Loucy (cell line): ENCODE results near the gene ZNF688.

Experiments
- EZH2phosphoT487 ChIP-seq: fragments of 200-600 bp; IDR thresholded peaks from 2 replicates; pipeline ENCODE4 v1.6.1; 2018; ENCODE audit warnings: antibody characterized with exemption, mild to moderate bottlenecking, moderate library complexity, borderline replicate concordance
- TF ChIP-seq, protein P1 (sequence below): fragments of 200-600 bp; sonication (generic); conservative IDR thresholded peaks from 2 replicates; pipeline ENCODE4 v1.5.1; 2014; ENCODE audit warnings: mild to moderate bottlenecking, antibody characterized with exemption, low read length

- TF ChIP-seq, protein P1, sequence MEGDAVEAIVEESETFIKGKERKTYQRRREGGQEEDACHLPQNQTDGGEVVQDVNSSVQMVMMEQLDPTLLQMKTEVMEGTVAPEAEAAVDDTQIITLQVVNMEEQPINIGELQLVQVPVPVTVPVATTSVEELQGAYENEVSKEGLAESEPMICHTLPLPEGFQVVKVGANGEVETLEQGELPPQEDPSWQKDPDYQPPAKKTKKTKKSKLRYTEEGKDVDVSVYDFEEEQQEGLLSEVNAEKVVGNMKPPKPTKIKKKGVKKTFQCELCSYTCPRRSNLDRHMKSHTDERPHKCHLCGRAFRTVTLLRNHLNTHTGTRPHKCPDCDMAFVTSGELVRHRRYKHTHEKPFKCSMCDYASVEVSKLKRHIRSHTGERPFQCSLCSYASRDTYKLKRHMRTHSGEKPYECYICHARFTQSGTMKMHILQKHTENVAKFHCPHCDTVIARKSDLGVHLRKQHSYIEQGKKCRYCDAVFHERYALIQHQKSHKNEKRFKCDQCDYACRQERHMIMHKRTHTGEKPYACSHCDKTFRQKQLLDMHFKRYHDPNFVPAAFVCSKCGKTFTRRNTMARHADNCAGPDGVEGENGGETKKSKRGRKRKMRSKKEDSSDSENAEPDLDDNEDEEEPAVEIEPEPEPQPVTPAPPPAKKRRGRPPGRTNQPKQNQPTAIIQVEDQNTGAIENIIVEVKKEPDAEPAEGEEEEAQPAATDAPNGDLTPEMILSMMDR = no peak
- no peak for TF ChIP-seq EZH2phosphoT487
Measured at GRCh38 chr16:30554557-30555314, 16.8 kb downstream of the ZNF688 start.
